ENCODE results near the gene SCIN. TPM values are rescaled to one million over a fixed set of nuclear protein-coding genes. Genes with fewer than 3 reads are reported as not detected.

The SCIN gene
- total RNA-seq, 1 donor from 2014 or later, result not detected

GRCh38 chr7:12706900-12707536, 136.5 kb downstream of the SCIN start:
- DNase-seq, result no peak
- Mint-ChIP-seq H3K27me3 (ENCODE audit: unreplicated experiment) (peaks cover 3% of the 10 kb centered on the region), H3K9me3 (ENCODE audit: unreplicated experiment) (no peaks in the 10 kb centered on the region), H3K36me3 (ENCODE audit: unreplicated experiment) (no peaks in the 10 kb centered on the region), H3K4me3 (ENCODE audit: unreplicated experiment) (no peak overlapping the region), H3K27ac (ENCODE audit: unreplicated experiment) (no peak overlapping the region), H3K4me1 (ENCODE audit: low read depth, unreplicated experiment) (no peaks in the 10 kb centered on the region)
- no peak for TF ChIP-seq CTCF (IDR thresholded peaks at IDR 0.05; ENCODE audit: partially characterized antibody, unreplicated experiment)

GRCh38 chr7:12708314-12708713, 137.8 kb downstream of the SCIN start:
- TF ChIP-seq CTCF (IDR thresholded peaks at IDR 0.05; ENCODE audit: partially characterized antibody, unreplicated experiment), result no peak
- H3K9me3 Mint-ChIP-seq (ENCODE audit: unreplicated experiment), result no peaks in the 10 kb centered on the region
- no peak overlapping the region for H3K4me3 Mint-ChIP-seq (ENCODE audit: unreplicated experiment)
- no peaks in the 10 kb centered on the region for H3K36me3 Mint-ChIP-seq (ENCODE audit: unreplicated experiment)
- H3K27ac Mint-ChIP-seq (ENCODE audit: unreplicated experiment), result no peak overlapping the region
- no peak for DNase-seq
- no peaks in the 10 kb centered on the region for H3K4me1 Mint-ChIP-seq (ENCODE audit: low read depth, unreplicated experiment)
- H3K27me3 Mint-ChIP-seq (ENCODE audit: unreplicated experiment), result peaks cover 3% of the 10 kb centered on the region

Other genes starting within 250 kb of the SCIN start
- gene VWDE, start 166.9 kb upstream of the SCIN start, total RNA-seq (ENCODE audit: unreplicated experiment), result 12.4 TPM
- 12.3 TPM for gene ARL4A, start 116.9 kb downstream of the SCIN start, total RNA-seq (ENCODE audit: unreplicated experiment)

Measured in glutamatergic neuron (in vitro differentiated cells).